GM04504 (cell line): ENCODE results near the gene OR6K2.

ENCODE experiments used
- DNase-seq: peaks from one replicate; pipeline ENCODE4 v3.0.0-alpha.2; 2012; ENCODE audit warnings: low read depth

Gene OR6K2

DNA sequence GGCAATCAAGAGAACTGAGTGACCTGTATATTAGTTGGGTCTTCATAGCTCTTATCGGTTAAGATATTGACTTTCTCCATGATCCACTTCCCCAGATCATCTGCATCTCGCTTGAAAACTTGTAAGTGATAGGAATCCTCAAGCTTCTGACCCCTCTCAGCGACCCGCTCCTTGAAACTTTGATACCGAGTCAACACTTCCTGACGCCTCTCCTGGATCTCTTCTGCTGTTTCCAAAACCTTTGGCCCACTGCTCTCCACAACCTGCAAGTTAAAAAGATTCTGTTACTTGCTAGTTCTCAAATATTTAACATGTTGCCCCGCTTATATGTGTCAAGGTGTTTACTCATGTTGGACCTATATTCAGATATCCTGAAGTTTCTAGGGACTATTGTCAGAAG, 15.4 kb downstream of the OR6K2 start:
- DNase-seq = no peak

DNA sequence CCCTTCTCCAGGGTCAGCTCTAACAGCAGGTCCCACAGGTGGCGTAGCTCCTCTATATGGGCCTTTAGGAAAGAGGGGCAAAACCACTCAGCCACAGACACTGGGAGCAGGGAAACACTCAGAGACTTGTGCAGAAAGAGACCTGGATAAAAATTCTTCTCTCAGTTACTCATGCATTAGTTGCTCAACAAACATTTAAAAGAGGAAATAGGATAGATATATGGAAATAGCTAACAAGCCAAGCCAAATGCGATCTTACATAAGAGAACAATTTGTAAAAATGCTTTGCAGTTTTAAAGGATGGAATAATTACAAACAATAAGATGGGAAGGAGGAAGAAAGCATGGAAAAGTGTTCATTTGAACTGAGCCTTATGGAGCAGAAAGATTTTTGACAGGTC, 18.8 kb downstream of the OR6K2 start:
- no peak for DNase-seq

DNA sequence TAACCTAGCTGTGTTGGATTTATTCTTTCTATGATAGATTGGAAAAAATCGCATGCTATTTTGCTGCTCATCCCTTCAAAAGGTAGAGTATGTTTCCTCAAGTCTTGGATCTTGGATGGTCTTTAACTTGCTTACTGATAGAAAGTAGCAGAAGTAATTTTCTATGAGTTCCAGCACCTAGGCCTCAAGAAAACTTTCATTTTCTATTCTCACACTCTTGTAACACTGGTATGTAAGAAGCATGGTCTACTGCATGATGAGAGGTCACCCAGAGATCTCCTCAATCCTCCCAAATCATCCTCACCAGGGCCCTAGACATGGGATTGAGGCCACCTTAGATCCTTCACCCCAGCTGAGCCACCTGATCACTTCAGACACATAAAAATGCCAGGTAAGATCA, 21.2 kb downstream of the OR6K2 start:
- DNase-seq = no peak

DNA sequence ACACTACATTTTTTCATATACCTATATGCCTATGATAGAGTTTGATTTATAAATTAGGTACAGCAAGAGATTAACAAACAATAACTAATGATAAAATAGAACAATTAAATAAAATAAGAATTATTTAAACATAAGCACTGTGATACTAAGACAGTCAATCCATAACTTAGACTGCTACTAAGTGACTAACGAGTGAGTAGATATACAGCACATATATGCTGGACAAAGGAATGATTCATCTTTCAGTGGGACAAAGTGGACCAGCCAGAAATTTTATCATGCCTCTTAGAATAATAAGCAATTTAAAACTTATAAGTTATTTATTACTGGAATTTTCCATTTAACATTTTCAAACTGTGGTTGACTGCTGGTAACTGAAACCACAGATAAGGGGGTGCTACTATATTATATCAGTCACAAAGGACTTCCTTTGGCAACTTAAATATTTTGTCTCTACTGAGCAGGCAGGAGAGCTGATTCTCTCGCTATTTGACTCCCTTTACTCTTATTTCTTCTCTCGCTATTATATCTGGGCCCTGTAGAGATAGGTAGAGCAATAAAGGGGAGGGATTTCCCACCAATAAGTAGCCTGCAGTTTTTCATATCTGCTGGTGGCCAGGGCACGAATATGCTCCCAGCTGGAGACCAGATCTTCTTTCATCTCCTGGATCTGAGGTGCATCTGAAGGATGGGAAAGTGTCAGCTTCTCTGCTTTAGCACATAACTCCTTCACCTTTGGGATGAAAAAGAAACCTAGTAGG, 24.7 kb downstream of the OR6K2 start:
- no peak for DNase-seq

DNA sequence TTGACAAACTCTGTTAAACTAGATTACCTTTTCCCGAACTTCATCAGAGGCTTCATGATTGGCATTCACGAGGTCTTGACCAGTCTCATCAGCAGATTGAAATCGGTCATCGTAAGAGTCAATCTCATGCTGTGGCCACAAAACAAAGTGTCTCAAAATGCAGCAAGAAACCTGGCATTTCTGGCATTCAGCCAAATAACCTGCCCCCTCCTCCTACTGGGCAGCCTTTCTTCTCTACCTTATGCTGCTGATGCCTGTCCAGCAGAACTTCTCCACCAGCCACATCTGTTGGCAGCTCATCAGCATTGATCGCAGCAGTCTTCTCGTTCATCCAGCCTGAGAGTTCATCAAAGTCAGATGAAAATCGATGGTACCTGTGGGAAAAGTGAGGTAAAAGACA, 26.1 kb downstream of the OR6K2 start:
- no peak for DNase-seq

DNA sequence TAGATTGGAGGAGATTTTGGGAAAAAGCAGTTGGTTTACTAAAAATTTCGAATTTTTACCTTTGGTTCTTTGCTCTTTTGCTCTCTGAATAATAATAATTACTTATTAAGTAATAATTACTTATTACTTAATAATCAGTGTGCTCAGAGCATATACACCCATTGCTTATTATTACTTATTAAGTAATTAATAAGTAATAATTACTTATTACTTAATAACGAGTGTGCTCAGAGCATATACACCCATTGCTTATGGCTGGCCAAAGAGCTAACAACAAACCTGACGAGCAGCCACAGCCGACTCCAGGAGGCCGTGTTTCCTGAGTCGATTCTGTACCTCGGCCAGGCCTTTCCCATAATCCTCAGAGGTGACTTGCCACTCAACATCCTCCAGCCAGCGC, 34.4 kb downstream of the OR6K2 start:
- no peak for DNase-seq

DNA sequence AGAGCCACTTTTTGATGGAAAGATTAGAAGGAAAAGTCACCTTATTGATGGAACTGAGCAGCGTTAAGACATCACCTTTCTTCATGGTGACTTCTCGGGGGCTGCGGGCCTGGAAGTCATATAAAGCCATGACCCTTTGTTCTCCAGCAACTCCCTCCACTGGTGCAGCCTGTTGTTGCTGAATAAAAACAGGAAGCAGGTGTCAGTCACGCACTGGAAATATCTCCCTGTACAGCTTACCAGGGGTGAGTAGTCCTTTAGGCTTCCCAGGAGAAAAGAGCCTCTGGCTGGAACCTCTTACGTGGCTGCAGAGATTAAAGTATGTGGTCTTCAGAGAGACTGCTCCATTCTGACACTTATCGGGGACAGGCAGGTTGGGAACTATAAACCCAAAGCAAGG, 45.9 kb downstream of the OR6K2 start:
- no peak for DNase-seq

DNA sequence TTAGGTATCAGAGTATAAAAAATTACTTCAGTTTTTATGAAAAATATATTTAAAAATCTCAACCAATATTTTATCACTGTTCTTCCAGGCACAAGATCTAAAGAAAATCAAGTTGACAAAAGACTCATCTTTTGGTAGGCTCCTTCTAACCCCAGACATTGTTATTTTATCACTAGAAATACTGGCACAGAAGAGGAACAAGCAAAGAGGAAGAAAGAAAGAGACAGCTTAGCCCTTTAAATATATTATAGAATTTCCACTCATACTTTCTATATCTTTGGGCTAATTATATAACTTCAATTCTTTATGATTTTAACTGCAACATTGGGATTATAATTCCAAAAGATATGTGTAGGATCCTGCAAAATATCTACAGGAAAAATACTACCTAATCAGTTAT, 46.4 kb downstream of the OR6K2 start:
- no peak for DNase-seq

DNA sequence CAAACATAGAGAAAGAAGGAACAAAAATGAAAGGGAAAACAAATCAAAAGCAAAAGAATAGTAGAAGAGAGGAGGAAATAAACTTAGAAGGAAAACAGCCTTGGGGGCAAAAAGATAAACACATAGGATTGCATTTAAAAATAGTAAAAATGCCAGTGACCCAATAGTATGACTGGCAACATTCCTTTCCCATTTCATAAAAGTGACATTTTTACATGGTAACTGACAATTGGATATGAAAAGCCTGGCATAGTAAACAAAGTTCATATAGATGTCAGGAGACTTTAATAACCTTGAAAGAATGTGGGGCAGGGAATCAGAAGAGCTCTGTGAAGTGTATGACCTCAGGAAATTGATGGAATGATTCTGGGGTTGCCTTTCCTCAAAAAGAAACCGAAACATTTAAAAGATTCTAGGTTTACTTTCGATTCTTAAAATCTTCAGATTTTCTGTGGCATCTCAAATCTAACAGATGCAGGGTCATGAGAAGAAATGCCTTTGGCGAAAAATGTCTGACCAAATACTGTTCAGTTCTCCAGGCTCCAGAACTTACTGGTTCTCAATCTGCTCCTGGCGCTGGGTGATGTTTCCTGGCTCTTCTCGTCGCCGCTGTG, 47.6 kb downstream of the OR6K2 start:
- no peak for DNase-seq
